Measurements from ENCODE around the gene BMPR1B.

GRCh38 chr4:94764069-94764468 lies 6.3 kb downstream of the BMPR1B start:
- TF ChIP-seq CTCF (IDR thresholded peaks at IDR 0.05; ENCODE audit: borderline replicate concordance, extremely low read depth, low read length, poor library complexity, severe bottlenecking) (no peak), EZH2 (IDR thresholded peaks at IDR 0.05; ENCODE audit: borderline replicate concordance, low read depth, low read length, severe bottlenecking) (no peak)

All from DND-41 (cell line).